SK-N-MC (cell line): ENCODE measurements around the gene CIT.

ENCODE experiments used
- EZH2 ChIP-seq: fragments of 200-600 bp; sonication (generic); IDR thresholded peaks from one replicate; pipeline ENCODE4 v1.6.1; 2017; ENCODE audit warnings: antibody characterized with exemption
- FOXP2 ChIP-seq: optimal IDR thresholded peaks from 2 replicates; pipeline ENCODE3; 2011; ENCODE audit warnings: mild to moderate bottlenecking, moderate library complexity; ENCODE audit not compliant: insufficient read depth; ENCODE audit errors: extremely low read length, control extremely low read depth
- POLR2AphosphoS5 ChIP-seq: IDR thresholded peaks from 2 replicates; pipeline ENCODE4 v1.6.1; 2012; ENCODE audit warnings: mild to moderate bottlenecking, low read depth, low read length, borderline replicate concordance

- no peak for TF ChIP-seq POLR2AphosphoS5
- no peak for TF ChIP-seq EZH2
- TF ChIP-seq FOXP2 = no peak
Measured at GRCh38 chr12:119788786-119789185, 88.3 kb downstream of the CIT start.
